GM23338 (cell line): ENCODE results near the gene RASSF7. TPM values are rescaled to one million over a fixed set of nuclear protein-coding genes. Genes with fewer than 3 reads are reported as not detected.

Experiments
- ATAC-seq: fragments of 200-7000 bp; cut with Tn5 transposase; 3 replicates; pipeline ENCODE4 v1.9.1; 2020
- DNase-seq: peaks from one replicate; pipeline ENCODE4 v3.0.0-alpha.2; 2015; ENCODE audit warnings: low spot score
- H2AFZ ChIP-seq: fragments of 200-600 bp; sonication (generic); 2 replicates; pipeline ENCODE4 v1.8.0; 2016; ENCODE audit warnings: antibody characterized with exemption, mild to moderate bottlenecking, moderate library complexity
- H3F3A ChIP-seq: fragments of 200-600 bp; sonication (generic); replicated peaks from 2 replicates; pipeline ENCODE4 v1.8.0; 2017; ENCODE audit warnings: antibody characterized with exemption, mixed run types, low read depth
- H3K27ac ChIP-seq: fragments of 200-600 bp; sonication (generic); 2 replicates; pipeline ENCODE4 v1.6.1; 2016; ENCODE audit warnings: low read depth
- H3K27me3 ChIP-seq: fragments of 200-600 bp; sonication (generic); 2 replicates; pipeline ENCODE4 v1.8.0; 2016; ENCODE audit warnings: mild to moderate bottlenecking, mixed run types, moderate library complexity; ENCODE audit not compliant: insufficient read depth
- H3K36me3 ChIP-seq: fragments of 200-600 bp; sonication (generic); 2 replicates; pipeline ENCODE4 v1.8.0; 2016; ENCODE audit warnings: mild to moderate bottlenecking; ENCODE audit not compliant: insufficient read depth
- H3K4me1 ChIP-seq: fragments of 200-600 bp; sonication (generic); 2 replicates; pipeline ENCODE4 v1.8.0; 2016; ENCODE audit warnings: mild to moderate bottlenecking, moderate library complexity; ENCODE audit not compliant: insufficient read depth
- H3K4me2 ChIP-seq: fragments of 200-600 bp; sonication (generic); 2 replicates; pipeline ENCODE4 v1.7.1; 2017; ENCODE audit warnings: mixed run types
- H3K4me3 ChIP-seq: fragments of 200-600 bp; sonication (generic); 2 replicates; pipeline ENCODE4 v1.6.1; 2016; ENCODE audit warnings: mixed run types
- H3K79me2 ChIP-seq: fragments of 200-600 bp; sonication (generic); replicated peaks from 2 replicates; pipeline ENCODE4 v1.8.0; 2017; ENCODE audit warnings: mild to moderate bottlenecking; ENCODE audit not compliant: insufficient read depth
- H3K9me2 ChIP-seq: fragments of 200-600 bp; sonication (generic); 2 replicates; pipeline ENCODE4 v1.8.0; 2017; ENCODE audit not compliant: insufficient read depth
- H4K20me1 ChIP-seq: fragments of 200-600 bp; sonication (generic); replicated peaks from 2 replicates; pipeline ENCODE4 v1.8.0; 2017; ENCODE audit warnings: mild to moderate bottlenecking; ENCODE audit not compliant: insufficient read depth
- H3K27ac Mint-ChIP-seq: 2 replicates; pipeline ENCODE4 v1.8.0; 2020; ENCODE audit warnings: inconsistent platforms, mild to moderate bottlenecking, moderate library complexity, mixed read lengths
- H3K27me3 Mint-ChIP-seq: 3 replicates; pipeline ENCODE4 v1.8.0; 2022; ENCODE audit warnings: low read depth, mild to moderate bottlenecking, moderate library complexity, mixed read lengths, inconsistent platforms; ENCODE audit not compliant: insufficient read depth, poor library complexity
- H3K36me3 Mint-ChIP-seq: 3 replicates; pipeline ENCODE4 v1.8.0; 2021; ENCODE audit warnings: low read depth, mild to moderate bottlenecking, inconsistent platforms, moderate library complexity, mixed read lengths
- H3K4me1 Mint-ChIP-seq: 3 replicates; pipeline ENCODE4 v1.8.0; 2020; ENCODE audit warnings: mild to moderate bottlenecking, inconsistent platforms, mixed read lengths
- H3K4me3 Mint-ChIP-seq: 3 replicates; pipeline ENCODE4 v1.8.0; 2021; ENCODE audit warnings: moderate library complexity, mild to moderate bottlenecking, inconsistent platforms, mixed read lengths
- H3K9me3 Mint-ChIP-seq: 3 replicates; pipeline ENCODE4 v1.8.0; 2020; ENCODE audit warnings: moderate library complexity, mild to moderate bottlenecking, inconsistent platforms, mixed read lengths
- CREB1 ChIP-seq: fragments of 250-450 bp; sonication (Bioruptor Pico); IDR thresholded peaks from 2 replicates; pipeline ENCODE4 v1.5.0; 2020; ENCODE audit warnings: low read depth, mild to moderate bottlenecking, moderate library complexity
- ETS1 ChIP-seq: IDR thresholded peaks from 2 replicates; pipeline ENCODE4 v1.6.1; 2016; ENCODE audit warnings: antibody characterized with exemption
- EZH2 ChIP-seq: fragments of 200-600 bp; sonication (generic); IDR thresholded peaks from one replicate; pipeline ENCODE4 v1.8.0; 2017; ENCODE audit warnings: antibody characterized with exemption, mild to moderate bottlenecking, low read depth; ENCODE audit not compliant: unreplicated experiment
- EZH2phosphoT487 ChIP-seq: fragments of 200-600 bp; sonication (generic); IDR thresholded peaks from one replicate; pipeline ENCODE4 v1.8.1; 2018; ENCODE audit warnings: antibody characterized with exemption; ENCODE audit not compliant: unreplicated experiment
- JUNB ChIP-seq: IDR thresholded peaks from one replicate; pipeline ENCODE4 v1.6.1; 2016; ENCODE audit warnings: antibody characterized with exemption; ENCODE audit not compliant: unreplicated experiment
- NANOG ChIP-seq: IDR thresholded peaks from 2 replicates; pipeline ENCODE4 v1.6.1; 2016; ENCODE audit warnings: antibody characterized with exemption, borderline replicate concordance
- POLR2AphosphoS5 ChIP-seq: IDR thresholded peaks from 2 replicates; pipeline ENCODE4 v1.6.1; 2016; ENCODE audit warnings: antibody characterized with exemption, low read depth
- STAT1 ChIP-seq: IDR thresholded peaks from one replicate; pipeline ENCODE4 v1.6.1; 2016; ENCODE audit warnings: antibody characterized with exemption; ENCODE audit not compliant: unreplicated experiment
- ZNF114 ChIP-seq: fragments of 250-450 bp; sonication (Bioruptor Pico); IDR thresholded peaks from 2 replicates; pipeline ENCODE4 v1.5.0; 2020; ENCODE audit warnings: mild to moderate bottlenecking, moderate library complexity
- ZNF331 ChIP-seq: fragments of 250-450 bp; sonication (Bioruptor Pico); IDR thresholded peaks from 2 replicates; pipeline ENCODE4 v1.5.0; 2020; ENCODE audit warnings: low read depth, mild to moderate bottlenecking, moderate library complexity
- ZNF462 ChIP-seq: fragments of 250-450 bp; sonication (Bioruptor Pico); IDR thresholded peaks from 2 replicates; pipeline ENCODE4 v1.5.0; 2020; ENCODE audit warnings: mild to moderate bottlenecking, moderate library complexity
- polyA plus RNA-seq: library from polyadenylated mRNA; unstranded; fragments of >200 nt; fragmentation: Nextera tagmentation; extraction: Ambion mirVana; gene quantifications from 2 replicates; pipeline ENCODE4 v1.2.1, GENCODE V29; 2016
- total RNA-seq: library from RNA; depleted of rRNA; stranded (reverse); fragments of >200 nt; shearing (Covaris generic); gene quantifications from 2 replicates; pipeline ENCODE4 v1.2.3, GENCODE V29; 2014
- TF ChIP-seq, protein P1 (sequence below), 2 experiments: fragments of 200-600 bp in 1 of 2; sonication (generic) in 1 of 2; conservative IDR thresholded peaks; 2 replicates each; pipeline versions ENCODE4 v1.5.1 to v1.6.1; 2016 to 2017; ENCODE audit warnings: antibody characterized with exemption in 2 of 2, low read depth in 2 of 2, mild to moderate bottlenecking in 2 of 2, moderate library complexity in 1 of 2
- TF ChIP-seq, protein P2 (sequence below): IDR thresholded peaks from one replicate; pipeline ENCODE4 v1.6.1; 2018; ENCODE audit warnings: antibody characterized with exemption; ENCODE audit not compliant: unreplicated experiment

The RASSF7 gene
- total and polyA plus RNA-seq, 2 experiments from 2014 or later = 39.6 to 64.8 TPM

DNA sequence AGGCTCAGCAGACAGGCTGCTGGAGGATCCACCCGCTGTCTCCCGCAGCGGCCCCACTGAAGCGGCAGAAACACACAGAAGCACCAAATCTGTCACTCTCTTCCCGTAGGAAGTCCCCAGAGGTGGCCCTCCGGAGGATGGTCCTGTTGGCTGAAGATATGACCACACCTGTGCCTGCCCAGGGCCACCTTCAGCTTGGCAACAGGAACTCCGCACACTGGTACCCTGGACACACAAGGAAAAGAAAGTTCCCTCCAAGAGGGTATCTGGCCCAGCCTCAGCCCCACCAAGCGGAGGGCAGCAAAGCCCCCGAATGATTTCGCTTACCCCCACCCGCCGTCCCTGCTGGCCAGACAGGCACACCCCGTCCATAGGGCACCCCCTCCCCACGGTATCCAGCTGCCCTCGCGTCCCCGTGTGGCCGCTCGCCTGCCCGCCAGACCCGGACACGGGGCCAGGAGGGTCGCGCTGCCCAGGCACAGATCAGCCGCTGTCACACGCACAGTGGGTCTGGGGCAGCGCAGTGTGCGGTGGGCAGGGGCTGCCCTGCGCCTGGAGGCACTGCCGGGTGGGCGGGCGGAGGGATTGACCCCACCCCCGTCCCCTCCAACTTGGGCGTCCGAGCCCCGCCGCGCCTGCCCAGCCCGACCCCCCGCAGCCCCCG, 7.0 kb downstream of the RASSF7 start:
- Mint-ChIP-seq H3K36me3 (no peaks in the 10 kb centered on the region; the same call in 2 of the 3 replicates), H3K27me3 (peaks cover 22% of the 10 kb centered on the region), H3K4me3 (peak overlapping the region; percentile 75), H3K27ac (no peak overlapping the region), H3K9me3 (no peaks in the 10 kb centered on the region), H3K4me1 (peaks cover 11% of the 10 kb centered on the region)
- TF ChIP-seq ZNF462 (no peak), JUNB (no peak), ZNF114 (CRISPR knock-in tag) (no peak), ETS1 (no peak), POLR2AphosphoS5 (no peak), NANOG (no peak), EZH2 (no peak), STAT1 (no peak), EZH2phosphoT487 (no peak), ZNF331 (no peak), CREB1 (CRISPR knock-in tag) (no peak)
- TF ChIP-seq, protein P1, sequence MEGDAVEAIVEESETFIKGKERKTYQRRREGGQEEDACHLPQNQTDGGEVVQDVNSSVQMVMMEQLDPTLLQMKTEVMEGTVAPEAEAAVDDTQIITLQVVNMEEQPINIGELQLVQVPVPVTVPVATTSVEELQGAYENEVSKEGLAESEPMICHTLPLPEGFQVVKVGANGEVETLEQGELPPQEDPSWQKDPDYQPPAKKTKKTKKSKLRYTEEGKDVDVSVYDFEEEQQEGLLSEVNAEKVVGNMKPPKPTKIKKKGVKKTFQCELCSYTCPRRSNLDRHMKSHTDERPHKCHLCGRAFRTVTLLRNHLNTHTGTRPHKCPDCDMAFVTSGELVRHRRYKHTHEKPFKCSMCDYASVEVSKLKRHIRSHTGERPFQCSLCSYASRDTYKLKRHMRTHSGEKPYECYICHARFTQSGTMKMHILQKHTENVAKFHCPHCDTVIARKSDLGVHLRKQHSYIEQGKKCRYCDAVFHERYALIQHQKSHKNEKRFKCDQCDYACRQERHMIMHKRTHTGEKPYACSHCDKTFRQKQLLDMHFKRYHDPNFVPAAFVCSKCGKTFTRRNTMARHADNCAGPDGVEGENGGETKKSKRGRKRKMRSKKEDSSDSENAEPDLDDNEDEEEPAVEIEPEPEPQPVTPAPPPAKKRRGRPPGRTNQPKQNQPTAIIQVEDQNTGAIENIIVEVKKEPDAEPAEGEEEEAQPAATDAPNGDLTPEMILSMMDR (conservative IDR thresholded peaks at IDR 0.05; ENCODE audit: low read depth in 2 of 2) = no peak
- TF ChIP-seq, protein P2, sequence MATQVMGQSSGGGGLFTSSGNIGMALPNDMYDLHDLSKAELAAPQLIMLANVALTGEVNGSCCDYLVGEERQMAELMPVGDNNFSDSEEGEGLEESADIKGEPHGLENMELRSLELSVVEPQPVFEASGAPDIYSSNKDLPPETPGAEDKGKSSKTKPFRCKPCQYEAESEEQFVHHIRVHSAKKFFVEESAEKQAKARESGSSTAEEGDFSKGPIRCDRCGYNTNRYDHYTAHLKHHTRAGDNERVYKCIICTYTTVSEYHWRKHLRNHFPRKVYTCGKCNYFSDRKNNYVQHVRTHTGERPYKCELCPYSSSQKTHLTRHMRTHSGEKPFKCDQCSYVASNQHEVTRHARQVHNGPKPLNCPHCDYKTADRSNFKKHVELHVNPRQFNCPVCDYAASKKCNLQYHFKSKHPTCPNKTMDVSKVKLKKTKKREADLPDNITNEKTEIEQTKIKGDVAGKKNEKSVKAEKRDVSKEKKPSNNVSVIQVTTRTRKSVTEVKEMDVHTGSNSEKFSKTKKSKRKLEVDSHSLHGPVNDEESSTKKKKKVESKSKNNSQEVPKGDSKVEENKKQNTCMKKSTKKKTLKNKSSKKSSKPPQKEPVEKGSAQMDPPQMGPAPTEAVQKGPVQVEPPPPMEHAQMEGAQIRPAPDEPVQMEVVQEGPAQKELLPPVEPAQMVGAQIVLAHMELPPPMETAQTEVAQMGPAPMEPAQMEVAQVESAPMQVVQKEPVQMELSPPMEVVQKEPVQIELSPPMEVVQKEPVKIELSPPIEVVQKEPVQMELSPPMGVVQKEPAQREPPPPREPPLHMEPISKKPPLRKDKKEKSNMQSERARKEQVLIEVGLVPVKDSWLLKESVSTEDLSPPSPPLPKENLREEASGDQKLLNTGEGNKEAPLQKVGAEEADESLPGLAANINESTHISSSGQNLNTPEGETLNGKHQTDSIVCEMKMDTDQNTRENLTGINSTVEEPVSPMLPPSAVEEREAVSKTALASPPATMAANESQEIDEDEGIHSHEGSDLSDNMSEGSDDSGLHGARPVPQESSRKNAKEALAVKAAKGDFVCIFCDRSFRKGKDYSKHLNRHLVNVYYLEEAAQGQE = no peak
- ATAC-seq (peak; percentile 9), DNase-seq (no peak)
- no peak overlapping the region for H3K27ac ChIP-seq
- H2AFZ ChIP-seq = no peak overlapping the region
- peaks cover 11% of the 10 kb centered on the region; the same call in 1 of the 2 replicates for H3K27me3 ChIP-seq
- peak overlapping the region; percentile 59 for H3K4me3 ChIP-seq
- no peaks in the 10 kb centered on the region for H3K9me2 ChIP-seq
- H3K4me2 ChIP-seq = peak overlapping the region; percentile 81
- H3K36me3 ChIP-seq = no peaks in the 10 kb centered on the region
- H3K4me1 ChIP-seq = peaks cover 20% of the 10 kb centered on the region; the same call in 1 of the 2 replicates
- peaks cover 5% of the 10 kb centered on the region for H4K20me1 ChIP-seq
- no peaks in the 10 kb centered on the region for H3K79me2 ChIP-seq
- H3F3A ChIP-seq = peaks cover 3% of the 10 kb centered on the region
